GM23248 (cell line): Measurements from ENCODE around the gene MKRN3. TPM values are rescaled to one million over a fixed set of nuclear protein-coding genes. Genes with fewer than 3 reads are reported as not detected.

Experiments used
- DNase-seq: peaks from one replicate; pipeline ENCODE4 v3.0.0-alpha.2; 2015
- H2AFZ ChIP-seq: fragments of 200-600 bp; sonication (generic); 2 replicates; pipeline ENCODE4 v1.6.1; 2016; ENCODE audit warnings: antibody characterized with exemption
- H3F3A ChIP-seq: fragments of 200-600 bp; sonication (generic); 2 replicates; pipeline ENCODE4 v1.6.1; 2016; ENCODE audit warnings: mild to moderate bottlenecking, antibody characterized with exemption, mixed run types; ENCODE audit not compliant: insufficient read depth
- H3K27ac ChIP-seq: fragments of 200-600 bp; sonication (generic); 2 replicates; pipeline ENCODE4 v1.5.1; 2016; ENCODE audit warnings: mild to moderate bottlenecking
- H3K27me3 ChIP-seq: fragments of 200-600 bp; sonication (generic); replicated peaks from 2 replicates; pipeline ENCODE4 v1.6.1; 2016; ENCODE audit warnings: mild to moderate bottlenecking; ENCODE audit not compliant: insufficient read depth
- H3K36me3 ChIP-seq: fragments of 200-600 bp; sonication (generic); 2 replicates; pipeline ENCODE4 v1.6.1; 2016; ENCODE audit warnings: low read depth, mild to moderate bottlenecking
- H3K4me1 ChIP-seq: fragments of 200-600 bp; sonication (generic); 2 replicates; pipeline ENCODE4 v1.6.1; 2016; ENCODE audit warnings: mild to moderate bottlenecking; ENCODE audit not compliant: insufficient read depth
- H3K4me2 ChIP-seq: fragments of 200-600 bp; sonication (generic); one replicate; pipeline ENCODE4 v1.6.1; 2016; ENCODE audit warnings: mild to moderate bottlenecking; ENCODE audit not compliant: unreplicated experiment
- H3K4me3 ChIP-seq: fragments of 200-600 bp; sonication (generic); 2 replicates; pipeline ENCODE4 v1.5.1; 2016; ENCODE audit warnings: mild to moderate bottlenecking
- H3K79me2 ChIP-seq: fragments of 200-600 bp; sonication (generic); 2 replicates; pipeline ENCODE4 v1.6.1; 2016; ENCODE audit warnings: mild to moderate bottlenecking; ENCODE audit not compliant: insufficient read depth
- H3K9ac ChIP-seq: fragments of 200-600 bp; sonication (generic); 2 replicates; pipeline ENCODE4 v1.6.1; 2016; ENCODE audit warnings: mild to moderate bottlenecking
- H3K9me2 ChIP-seq: fragments of 200-600 bp; sonication (generic); 2 replicates; pipeline ENCODE4 v1.6.1; 2016; ENCODE audit warnings: mixed run types, mild to moderate bottlenecking, moderate library complexity; ENCODE audit not compliant: insufficient read depth
- H3K9me3 ChIP-seq: fragments of 200-600 bp; sonication (generic); one replicate; pipeline ENCODE4 v1.6.1; 2017; ENCODE audit warnings: low read depth
- H4K20me1 ChIP-seq: fragments of 200-600 bp; sonication (generic); 2 replicates; pipeline ENCODE4 v1.6.0; 2016; ENCODE audit not compliant: insufficient read depth
- EZH2 ChIP-seq: fragments of 200-600 bp; sonication (generic); IDR thresholded peaks from 2 replicates; pipeline ENCODE4 v1.6.1; 2018; ENCODE audit warnings: antibody characterized with exemption, mild to moderate bottlenecking; ENCODE audit not compliant: insufficient read depth, poor library complexity, severe bottlenecking
- EZH2phosphoT487 ChIP-seq: fragments of 200-600 bp; sonication (generic); IDR thresholded peaks from 2 replicates; pipeline ENCODE4 v1.6.1; 2018; ENCODE audit warnings: antibody characterized with exemption, moderate library complexity, mild to moderate bottlenecking, low read depth; ENCODE audit not compliant: insufficient read depth
- WGBS, 2 experiments: methylation state at CpG; one replicate each; pipeline ENCODE4 v1.1.6; 2015 to 2017; ENCODE audit warnings: low lambda C conversion rate in 2 of 2, low coverage in 1 of 2; ENCODE audit errors: missing lambda C conversion rate in 2 of 2; 5-methylcytosine and 5-hydroxymethylcytosine counted together
- in situ Hi-C: fragments of 300-500 bp; cut with MboI; formaldehyde crosslinking; loops from 2 replicates; pipeline ENCODE4 v1.15.0; 2020
- microRNA counts: library from miRNA; unstranded; fragments of <30 nt; microRNA quantifications from one replicate; lab custom pipeline; 2016
- microRNA-seq: library from miRNA; unstranded; fragments of <30 nt; microRNA quantifications from one replicate; pipeline ENCODE4, GENCODE V29; 2016; ENCODE audit warnings: borderline number of aligned reads
- polyA plus RNA-seq: library from polyadenylated mRNA; unstranded; fragments of >200 nt; fragmentation: Nextera tagmentation; extraction: Ambion mirVana; gene quantifications from 2 replicates; pipeline ENCODE4 v1.2.1, GENCODE V29; 2016
- small RNA-seq: library from RNA; depleted of rRNA; stranded (forward); fragments of <200 nt; gene quantifications from one replicate; pipeline ENCODE3, GENCODE V24; 2014; ENCODE audit warnings: low read depth, low replicate concordance
- total RNA-seq: library from RNA; depleted of rRNA; stranded (reverse); fragments of >200 nt; shearing (Covaris generic); gene quantifications from 2 replicates; pipeline ENCODE4 v1.2.3, GENCODE V29; 2014; rRNA removed

MKRN3 gene
- total and polyA plus RNA-seq, 2 experiments from 2014 or later: 0.68 to 0.76 TPM

- Histone ChIP-seq H3K9me3 (no peaks in the 10 kb centered on the region), H3F3A (no peaks in the 10 kb centered on the region), H3K4me2 (no peak overlapping the region), H3K9me2 (no peaks in the 10 kb centered on the region), H4K20me1 (no peaks in the 10 kb centered on the region), H3K36me3 (no peaks in the 10 kb centered on the region), H3K27ac (no peak overlapping the region), H2AFZ (no peak overlapping the region), H3K79me2 (no peaks in the 10 kb centered on the region), H3K4me1 (no peaks in the 10 kb centered on the region), H3K4me3 (no peak overlapping the region), H3K27me3 (no peaks in the 10 kb centered on the region), H3K9ac (no peak overlapping the region)
- DNase-seq: no peak
- in situ Hi-C loops: no loop called here
- WGBS, 2 experiments: 25 to 32% methylated on average over 1 of the region's 1 CpG
- TF ChIP-seq EZH2 (no peak), EZH2phosphoT487 (no peak)
Measured at GRCh38 chr15:23599053-23599452, 33.6 kb downstream of the MKRN3 start.

GRCh38 chr15:23602124-23602523, 36.6 kb downstream of the MKRN3 start:
- no peak overlapping the region for H3K4me2 ChIP-seq
- no peaks in the 10 kb centered on the region for H3K4me1 ChIP-seq

GRCh38 chr15:23606226-23606625, 40.8 kb downstream of the MKRN3 start:
- no peak for TF ChIP-seq EZH2phosphoT487
- no peak for TF ChIP-seq EZH2
- Histone ChIP-seq H3K4me2 (no peak overlapping the region), H4K20me1 (no peaks in the 10 kb centered on the region), H3K27me3 (no peaks in the 10 kb centered on the region), H3K79me2 (no peaks in the 10 kb centered on the region), H3K9me2 (no peaks in the 10 kb centered on the region), H3K4me3 (no peak overlapping the region), H3K27ac (no peak overlapping the region), H2AFZ (no peak overlapping the region), H3K4me1 (no peaks in the 10 kb centered on the region), H3K9ac (no peak overlapping the region), H3K9me3 (no peaks in the 10 kb centered on the region), H3F3A (no peaks in the 10 kb centered on the region), H3K36me3 (no peaks in the 10 kb centered on the region)
- 7 to 18% methylated on average over 2 of the region's 2 CpGs for WGBS, 2 experiments
- in situ Hi-C loops: no loop called here
- DNase-seq: no peak

More at GRCh38 chr15:23602124-23602523, 36.6 kb downstream of the MKRN3 start:
- TF ChIP-seq EZH2phosphoT487: no peak
- no peak for TF ChIP-seq EZH2
- no peaks in the 10 kb centered on the region for H3K79me2 ChIP-seq
- H2AFZ ChIP-seq: no peak overlapping the region
- H3K4me3 ChIP-seq: no peak overlapping the region
- in situ Hi-C loops: no loop called here
- no peaks in the 10 kb centered on the region for H4K20me1 ChIP-seq
- no peak overlapping the region for H3K9ac ChIP-seq
- no peaks in the 10 kb centered on the region for H3K27me3 ChIP-seq
- no peaks in the 10 kb centered on the region for H3K9me3 ChIP-seq
- no peak for DNase-seq
- no peaks in the 10 kb centered on the region for H3K9me2 ChIP-seq
- no peaks in the 10 kb centered on the region for H3K36me3 ChIP-seq
- WGBS, 2 experiments: 70 to 76% methylated on average over 6 of the region's 6 CpGs
- no peak overlapping the region for H3K27ac ChIP-seq
- no peaks in the 10 kb centered on the region for H3F3A ChIP-seq

- H3K4me1 ChIP-seq: no peaks in the 10 kb centered on the region
- H3K9me3 ChIP-seq: no peaks in the 10 kb centered on the region
- no peak overlapping the region for H3K9ac ChIP-seq
- H3F3A ChIP-seq: no peaks in the 10 kb centered on the region
- 31 to 36% methylated on average over 10 of the region's 10 CpGs for WGBS, 2 experiments
- H3K27ac ChIP-seq: no peak overlapping the region
- no peak for DNase-seq
- H3K27me3 ChIP-seq: no peaks in the 10 kb centered on the region
- no peak overlapping the region for H2AFZ ChIP-seq
- H3K9me2 ChIP-seq: no peaks in the 10 kb centered on the region
- no peaks in the 10 kb centered on the region for H3K36me3 ChIP-seq
- H3K4me3 ChIP-seq: no peak overlapping the region
- H4K20me1 ChIP-seq: no peaks in the 10 kb centered on the region
- no peaks in the 10 kb centered on the region for H3K79me2 ChIP-seq
- no peak for TF ChIP-seq EZH2phosphoT487
- no peak for TF ChIP-seq EZH2
- no peak overlapping the region for H3K4me2 ChIP-seq
- in situ Hi-C loops: no loop called here
Measured at GRCh38 chr15:23616536-23616935, 51.1 kb downstream of the MKRN3 start.

MicroRNAs encoded within 50 kb of the gene (microRNA counts, 767-probe panel; counts per million panel counts)
- microRNA hsa-miR-4508 (lab: Ali Mortazavi, UCI): 447 counts per million, percentile 86 among the panel's probes with 10 or more counts

Small RNA genes within 50 kb of the gene (microRNA-seq; reads per million reads assigned to microRNA genes)
- gene MIR4508: not detected

Small RNA genes within 50 kb of the gene (small RNA-seq; reads per million reads assigned to genes)
- gene MIR4508: not detected

Other genes with a start within 250 kb of the MKRN3 start
- gene GOLGA6L26, start 231.5 kb upstream of the MKRN3 start, total RNA-seq: not detected in 2 replicates
- gene GOLGA6L26, start 231.5 kb upstream of the MKRN3 start, polyA plus RNA-seq: not detected in 2 replicates
- 0.11 and 0.13 TPM in 2 replicates for gene GOLGA8S, start 210.9 kb upstream of the MKRN3 start, total RNA-seq
- not detected in 2 replicates for gene GOLGA8S, start 210.9 kb upstream of the MKRN3 start, polyA plus RNA-seq
- not detected in 2 replicates for gene GOLGA6L2, start 118.4 kb upstream of the MKRN3 start, total RNA-seq
- gene GOLGA6L2, start 118.4 kb upstream of the MKRN3 start, polyA plus RNA-seq: not detected in 2 replicates
- 0.22 TPM in 1 of 2 replicates, not detected in the other for gene MAGEL2, start 82.2 kb downstream of the MKRN3 start, total RNA-seq
- gene MAGEL2, start 82.2 kb downstream of the MKRN3 start, polyA plus RNA-seq: 0.04 and 0.14 TPM in 2 replicates
- gene NDN, start 121.6 kb downstream of the MKRN3 start, total RNA-seq: 127 and 133 TPM in 2 replicates
- gene NDN, start 121.6 kb downstream of the MKRN3 start, polyA plus RNA-seq: 76.9 and 78.7 TPM in 2 replicates